Natural killer cell (primary cell): Measurements from ENCODE around the gene HOXA6. TPM values are rescaled to one million over a fixed set of nuclear protein-coding genes. Genes with fewer than 3 reads are reported as not detected.

Experiments used
- ATAC-seq, 3 donors: fragments of 150-1000 bp in 2 of 3; fragments of 200-7000 bp in 1 of 3; cut with Tn5 transposase; 1 replicate in 1 of 3; 2 replicates in 2 of 3; pipeline ENCODE4 v1.10.0; 2021; ENCODE audit warnings: mild to moderate bottlenecking in 2 of 3, moderate library complexity in 2 of 3
- DNase-seq, 2 donors: peaks; one replicate each; pipeline versions ENCODE4 v3.0.0 to v3.0.0-alpha.2; 2013 to 2021; ENCODE audit warnings: mixed read lengths in 1 of 2
- H3K27ac ChIP-seq: one replicate; pipeline ENCODE4 v1.5.1; 2013; ENCODE audit warnings: mild to moderate bottlenecking, low read length
- H3K27me3 ChIP-seq: one replicate; pipeline ENCODE4 v1.6.1; 2013; ENCODE audit warnings: low read length; ENCODE audit not compliant: control insufficient read depth, insufficient read depth
- H3K36me3 ChIP-seq: one replicate; pipeline ENCODE4 v1.6.1; 2013; ENCODE audit warnings: low read length; ENCODE audit not compliant: control insufficient read depth, insufficient read depth
- H3K4me1 ChIP-seq: one replicate; pipeline ENCODE4 v1.6.1; 2013; ENCODE audit warnings: low read length; ENCODE audit not compliant: control insufficient read depth, insufficient read depth
- H3K4me3 ChIP-seq: one replicate; pipeline ENCODE4 v1.5.1; 2013; ENCODE audit warnings: low read length
- H3K9me3 ChIP-seq: one replicate; pipeline ENCODE4 v1.6.1; 2013; ENCODE audit warnings: low read length; ENCODE audit not compliant: control insufficient read depth, insufficient read depth
- H3K27ac Mint-ChIP-seq, 2 donors: one replicate each; pipeline ENCODE4 v1.8.0; 2022; ENCODE audit warnings: mild to moderate bottlenecking in 2 of 2, mixed read lengths in 2 of 2, moderate library complexity in 1 of 2
- H3K27me3 Mint-ChIP-seq, 2 donors: one replicate each; pipeline ENCODE4 v1.8.0; 2022; ENCODE audit warnings: low read depth in 2 of 2, mixed read lengths in 2 of 2
- H3K36me3 Mint-ChIP-seq: one replicate; pipeline ENCODE4 v1.8.0; 2022; ENCODE audit warnings: mixed read lengths
- H3K4me1 Mint-ChIP-seq, 2 donors: one replicate each; pipeline ENCODE4 v1.8.0; 2022; ENCODE audit warnings: mixed read lengths in 2 of 2
- H3K4me3 Mint-ChIP-seq: one replicate; pipeline ENCODE4 v1.8.0; 2022; ENCODE audit warnings: mild to moderate bottlenecking, moderate library complexity, mixed read lengths
- H3K9me3 Mint-ChIP-seq, 2 donors: one replicate each; pipeline ENCODE4 v1.8.0; 2022; ENCODE audit warnings: mixed read lengths in 2 of 2
- CTCF ChIP-seq: fragments of 200-600 bp; IDR thresholded peaks from one replicate; pipeline ENCODE4 v1.8.0; 2022; ENCODE audit warnings: antibody characterized with exemption
- WGBS: methylation state at CpG from one replicate; pipeline ENCODE4 v1.1.7; 2013; ENCODE audit warnings: missing lambda C conversion rate; ENCODE audit not compliant: insufficient coverage; 5-methylcytosine and 5-hydroxymethylcytosine counted together
- intact Hi-C: fragments of 100-400 bp; cut with micrococcal nuclease; formaldehyde crosslinking; loops from one replicate; pipeline ENCODE4 v1.14.2; 2022
- total RNA-seq, 4 donors: library from RNA; stranded (reverse); fragments of 120-200 nt in 1 of 4; gene quantifications; one replicate each; pipeline versions ENCODE4 v1.2.3 to v1.2.4, GENCODE V29; 2013 to 2022

The HOXA6 gene
- total RNA-seq, 3 donors from 2014 or later (not counting 1 experiment from before 2014, with no cell fraction given): 0.28 to 0.65 (median 0.43) TPM

GRCh38 chr7:27112361-27112760 lies 35.2 kb downstream of the HOXA6 start:
- no peaks in the 10 kb centered on the region for H3K36me3 ChIP-seq
- Mint-ChIP-seq H3K27me3 (peaks cover 0 to 7% of the 10 kb centered on the region in 2 donors), H3K27ac (no peak overlapping the region), H3K9me3 (no peaks in the 10 kb centered on the region), H3K4me1 (no peaks in the 10 kb centered on the region), H3K36me3 (no peaks in the 10 kb centered on the region), H3K4me3 (no peak overlapping the region)
- H3K9me3 ChIP-seq: no peaks in the 10 kb centered on the region
- intact Hi-C loops: no loop called here
- 91% methylated on average over 4 of the region's 4 CpGs for WGBS
- no peak overlapping the region for H3K4me3 ChIP-seq
- DNase-seq (no peak), ATAC-seq (no peak)
- no peaks in the 10 kb centered on the region for H3K4me1 ChIP-seq
- TF ChIP-seq CTCF: no peak
- no peak overlapping the region for H3K27ac ChIP-seq
- H3K27me3 ChIP-seq: no peaks in the 10 kb centered on the region

- Mint-ChIP-seq H3K4me1 (no peaks in the 10 kb centered on the region), H3K36me3 (no peaks in the 10 kb centered on the region), H3K27me3 (peaks cover 0 to 7% of the 10 kb centered on the region in 2 donors), H3K4me3 (no peak overlapping the region), H3K27ac (no peak overlapping the region), H3K9me3 (no peaks in the 10 kb centered on the region)
- intact Hi-C loops: no loop called here
- ATAC-seq (no peak), DNase-seq (no peak)
- H3K4me1 ChIP-seq: no peaks in the 10 kb centered on the region
- no peak overlapping the region for H3K4me3 ChIP-seq
- no peaks in the 10 kb centered on the region for H3K27me3 ChIP-seq
- H3K36me3 ChIP-seq: no peaks in the 10 kb centered on the region
- WGBS: 89% methylated on average over 3 of the region's 4 CpGs
- no peak for TF ChIP-seq CTCF
- no peak overlapping the region for H3K27ac ChIP-seq
- no peaks in the 10 kb centered on the region for H3K9me3 ChIP-seq
Measured at GRCh38 chr7:27111751-27112277, 35.8 kb downstream of the HOXA6 start.

- no peak overlapping the region for H3K4me3 ChIP-seq
- no peaks in the 10 kb centered on the region for H3K4me1 Mint-ChIP-seq
- no peak for TF ChIP-seq CTCF
- no peak overlapping the region for H3K27ac Mint-ChIP-seq
- no peak overlapping the region for H3K4me3 Mint-ChIP-seq
- DNase-seq (no peak), ATAC-seq (no peak)
- no peak overlapping the region for H3K27ac ChIP-seq
- H3K9me3 ChIP-seq: no peaks in the 10 kb centered on the region
- no peaks in the 10 kb centered on the region for H3K36me3 ChIP-seq
- 88% methylated on average over 4 of the region's 6 CpGs for WGBS
- no peaks in the 10 kb centered on the region for H3K27me3 ChIP-seq
- peaks cover 0 to 6% of the 10 kb centered on the region in 2 donors for H3K27me3 Mint-ChIP-seq
- no peaks in the 10 kb centered on the region for H3K4me1 ChIP-seq
- no peaks in the 10 kb centered on the region for H3K36me3 Mint-ChIP-seq
- no peaks in the 10 kb centered on the region for H3K9me3 Mint-ChIP-seq
- intact Hi-C loops: no loop called here
Measured at GRCh38 chr7:27111042-27111750, 36.4 kb downstream of the HOXA6 start.
